GM23248 (cell line): ENCODE measurements around the gene SPRR4. TPM values are rescaled to one million over a fixed set of nuclear protein-coding genes. Genes with fewer than 3 reads are reported as not detected.
"Not testable (repeated sequence)": the region's sequence is repeated elsewhere in the genome, so short reads cannot be mapped to it uniquely, and the experiment has no call there.

Source experiments
- DNase-seq: peaks from one replicate; pipeline ENCODE4 v3.0.0-alpha.2; 2015
- H2AFZ ChIP-seq: fragments of 200-600 bp; sonication (generic); 2 replicates; pipeline ENCODE4 v1.6.1; 2016; ENCODE audit warnings: antibody characterized with exemption
- H3F3A ChIP-seq: fragments of 200-600 bp; sonication (generic); 2 replicates; pipeline ENCODE4 v1.6.1; 2016; ENCODE audit warnings: mild to moderate bottlenecking, antibody characterized with exemption, mixed run types; ENCODE audit not compliant: insufficient read depth
- H3K27ac ChIP-seq: fragments of 200-600 bp; sonication (generic); 2 replicates; pipeline ENCODE4 v1.5.1; 2016; ENCODE audit warnings: mild to moderate bottlenecking
- H3K27me3 ChIP-seq: fragments of 200-600 bp; sonication (generic); replicated peaks from 2 replicates; pipeline ENCODE4 v1.6.1; 2016; ENCODE audit warnings: mild to moderate bottlenecking; ENCODE audit not compliant: insufficient read depth
- H3K36me3 ChIP-seq: fragments of 200-600 bp; sonication (generic); 2 replicates; pipeline ENCODE4 v1.6.1; 2016; ENCODE audit warnings: low read depth, mild to moderate bottlenecking
- H3K4me1 ChIP-seq: fragments of 200-600 bp; sonication (generic); 2 replicates; pipeline ENCODE4 v1.6.1; 2016; ENCODE audit warnings: mild to moderate bottlenecking; ENCODE audit not compliant: insufficient read depth
- H3K4me2 ChIP-seq: fragments of 200-600 bp; sonication (generic); one replicate; pipeline ENCODE4 v1.6.1; 2016; ENCODE audit warnings: mild to moderate bottlenecking; ENCODE audit not compliant: unreplicated experiment
- H3K4me3 ChIP-seq: fragments of 200-600 bp; sonication (generic); 2 replicates; pipeline ENCODE4 v1.5.1; 2016; ENCODE audit warnings: mild to moderate bottlenecking
- H3K79me2 ChIP-seq: fragments of 200-600 bp; sonication (generic); 2 replicates; pipeline ENCODE4 v1.6.1; 2016; ENCODE audit warnings: mild to moderate bottlenecking; ENCODE audit not compliant: insufficient read depth
- H3K9ac ChIP-seq: fragments of 200-600 bp; sonication (generic); 2 replicates; pipeline ENCODE4 v1.6.1; 2016; ENCODE audit warnings: mild to moderate bottlenecking
- H3K9me2 ChIP-seq: fragments of 200-600 bp; sonication (generic); 2 replicates; pipeline ENCODE4 v1.6.1; 2016; ENCODE audit warnings: mixed run types, mild to moderate bottlenecking, moderate library complexity; ENCODE audit not compliant: insufficient read depth
- H3K9me3 ChIP-seq: fragments of 200-600 bp; sonication (generic); one replicate; pipeline ENCODE4 v1.6.1; 2017; ENCODE audit warnings: low read depth
- H4K20me1 ChIP-seq: fragments of 200-600 bp; sonication (generic); 2 replicates; pipeline ENCODE4 v1.6.0; 2016; ENCODE audit not compliant: insufficient read depth
- EZH2 ChIP-seq: fragments of 200-600 bp; sonication (generic); IDR thresholded peaks from 2 replicates; pipeline ENCODE4 v1.6.1; 2018; ENCODE audit warnings: antibody characterized with exemption, mild to moderate bottlenecking; ENCODE audit not compliant: insufficient read depth, poor library complexity, severe bottlenecking
- EZH2phosphoT487 ChIP-seq: fragments of 200-600 bp; sonication (generic); IDR thresholded peaks from 2 replicates; pipeline ENCODE4 v1.6.1; 2018; ENCODE audit warnings: antibody characterized with exemption, moderate library complexity, mild to moderate bottlenecking, low read depth; ENCODE audit not compliant: insufficient read depth
- WGBS, 2 experiments: methylation state at CpG; one replicate each; pipeline ENCODE4 v1.1.6; 2015 to 2017; ENCODE audit warnings: low lambda C conversion rate in 2 of 2, low coverage in 1 of 2; ENCODE audit errors: missing lambda C conversion rate in 2 of 2; 5-methylcytosine and 5-hydroxymethylcytosine counted together
- in situ Hi-C: fragments of 300-500 bp; cut with MboI; formaldehyde crosslinking; loops from 2 replicates; pipeline ENCODE4 v1.15.0; 2020
- polyA plus RNA-seq: library from polyadenylated mRNA; unstranded; fragments of >200 nt; fragmentation: Nextera tagmentation; extraction: Ambion mirVana; gene quantifications from 2 replicates; pipeline ENCODE4 v1.2.1, GENCODE V29; 2016
- total RNA-seq: library from RNA; depleted of rRNA; stranded (reverse); fragments of >200 nt; shearing (Covaris generic); gene quantifications from 2 replicates; pipeline ENCODE4 v1.2.3, GENCODE V29; 2014

The SPRR4 gene
- total and polyA plus RNA-seq, 2 experiments from 2014 or later = not detected

GRCh38 chr1:152998476-152998875, 28.0 kb downstream of the SPRR4 start:
- Histone ChIP-seq H3K27ac (no peak overlapping the region), H3K9ac (no peak overlapping the region), H3K4me3 (no peak overlapping the region), H3K4me1 (no peaks in the 10 kb centered on the region), H2AFZ (no peak overlapping the region), H3K27me3 (peaks cover 2% of the 10 kb centered on the region), H3K79me2 (no peaks in the 10 kb centered on the region), H3K9me2 (no peaks in the 10 kb centered on the region), H3K36me3 (no peaks in the 10 kb centered on the region), H4K20me1 (no peaks in the 10 kb centered on the region), H3K4me2 (no peak overlapping the region), H3K9me3 (no peaks in the 10 kb centered on the region), H3F3A (no peaks in the 10 kb centered on the region)
- no peak for DNase-seq
- 37 to 46% methylated on average over 4 of the region's 4 CpGs for WGBS, 2 experiments
- TF ChIP-seq EZH2 (no peak), EZH2phosphoT487 (no peak)
- in situ Hi-C loops = no loop called here

GRCh38 chr1:152999818-153000217, 29.4 kb downstream of the SPRR4 start:
- Histone ChIP-seq H3F3A (no peaks in the 10 kb centered on the region), H3K36me3 (no peaks in the 10 kb centered on the region), H3K9me2 (no peaks in the 10 kb centered on the region), H3K4me3 (no peak overlapping the region), H3K4me2 (no peak overlapping the region), H2AFZ (no peak overlapping the region), H3K79me2 (no peaks in the 10 kb centered on the region), H3K27ac (no peak overlapping the region), H3K27me3 (peaks cover 2% of the 10 kb centered on the region), H3K4me1 (no peaks in the 10 kb centered on the region), H4K20me1 (no peaks in the 10 kb centered on the region), H3K9me3 (no peaks in the 10 kb centered on the region), H3K9ac (no peak overlapping the region)
- no peak for TF ChIP-seq EZH2phosphoT487
- TF ChIP-seq EZH2 = no peak
- WGBS, 2 experiments = 27 to 30% methylated on average over 6 of the region's 6 CpGs
- in situ Hi-C loops = no loop called here
- DNase-seq = no peak

GRCh38 chr1:153000294-153000693, 29.8 kb downstream of the SPRR4 start:
- DNase-seq = no peak
- no peak overlapping the region for H3K9ac ChIP-seq
- no peak overlapping the region for H3K4me2 ChIP-seq
- in situ Hi-C loops = no loop called here
- no peaks in the 10 kb centered on the region for H4K20me1 ChIP-seq
- no peak overlapping the region for H3K27ac ChIP-seq
- peaks cover 2% of the 10 kb centered on the region for H3K27me3 ChIP-seq
- no peaks in the 10 kb centered on the region for H3F3A ChIP-seq
- no peaks in the 10 kb centered on the region for H3K36me3 ChIP-seq
- no peak overlapping the region for H2AFZ ChIP-seq
- H3K4me1 ChIP-seq = no peaks in the 10 kb centered on the region
- 50 to 61% methylated on average over 1 of the region's 1 CpG for WGBS, 2 experiments
- TF ChIP-seq EZH2 = no peak
- no peaks in the 10 kb centered on the region for H3K9me3 ChIP-seq
- no peak overlapping the region for H3K4me3 ChIP-seq
- no peaks in the 10 kb centered on the region for H3K9me2 ChIP-seq
- H3K79me2 ChIP-seq = no peaks in the 10 kb centered on the region

- no peak for DNase-seq
- Histone ChIP-seq H3F3A (no peaks in the 10 kb centered on the region), H4K20me1 (no peaks in the 10 kb centered on the region), H3K27me3 (no peaks in the 10 kb centered on the region; the same call in 1 of the 2 replicates), H3K4me3 (no peak within 1 kb of the TSS), H3K9ac (no peak within 1 kb of the TSS), H3K36me3 (no peaks in the 10 kb centered on the region), H3K27ac (no peak within 1 kb of the TSS), H3K4me1 (no peaks in the 10 kb centered on the region), H3K9me2 (no peaks in the 10 kb centered on the region), H3K4me2 (no peak within 1 kb of the TSS), H3K79me2 (no peaks in the 10 kb centered on the region), H2AFZ (no peak within 1 kb of the TSS), H3K9me3 (no peaks in the 10 kb centered on the region)
- in situ Hi-C loops = no loop called here
- TF ChIP-seq EZH2phosphoT487 (no peak), EZH2 (no peak)
- WGBS, 2 experiments = 2 to 6% methylated on average over 2 of the region's 2 CpGs
These were observed 30.9 kb downstream of the SPRR4 start, which contains the start of gene SPRR3 for GRCh38 chr1:153001382-153001781. TSS of gene SPRR3 (plus strand) at chr1:153001749. CDS start at chr1:153003021, 1,272 bp downstream.

- H3K9me2 ChIP-seq, DNase-seq, H4K20me1 ChIP-seq, H3K4me3 ChIP-seq, H3K27me3 ChIP-seq, H3K9ac ChIP-seq, H3K4me2 ChIP-seq, H3F3A ChIP-seq, H3K27ac ChIP-seq, H3K9me3 ChIP-seq, in situ Hi-C loops, H3K79me2 ChIP-seq, H2AFZ ChIP-seq, H3K4me1 ChIP-seq, H3K36me3 ChIP-seq: not testable (repeated sequence)
- WGBS, 2 experiments = 25 to 32% methylated on average over 8 of the region's 8 CpGs
These were observed 40.8 kb downstream of the SPRR4 start for GRCh38 chr1:153011235-153011758.

- H3K9me2 ChIP-seq, H3K4me2 ChIP-seq, H4K20me1 ChIP-seq, H3K27me3 ChIP-seq, H3K36me3 ChIP-seq, DNase-seq, H3K4me3 ChIP-seq, H3K27ac ChIP-seq, H3F3A ChIP-seq, in situ Hi-C loops, H3K9me3 ChIP-seq, H3K9ac ChIP-seq, H2AFZ ChIP-seq, H3K4me1 ChIP-seq, H3K79me2 ChIP-seq: not testable (repeated sequence)
- WGBS, 2 experiments = 9 to 13% methylated on average over 2 of the region's 2 CpGs
These were observed 51.4 kb downstream of the SPRR4 start for GRCh38 chr1:153021829-153022228.
